ENCODE data around the gene PAQR7.
A peak's percentile ranks its signal among the peaks of the same experiment; 100 is the strongest.

Gene PAQR7

DNA sequence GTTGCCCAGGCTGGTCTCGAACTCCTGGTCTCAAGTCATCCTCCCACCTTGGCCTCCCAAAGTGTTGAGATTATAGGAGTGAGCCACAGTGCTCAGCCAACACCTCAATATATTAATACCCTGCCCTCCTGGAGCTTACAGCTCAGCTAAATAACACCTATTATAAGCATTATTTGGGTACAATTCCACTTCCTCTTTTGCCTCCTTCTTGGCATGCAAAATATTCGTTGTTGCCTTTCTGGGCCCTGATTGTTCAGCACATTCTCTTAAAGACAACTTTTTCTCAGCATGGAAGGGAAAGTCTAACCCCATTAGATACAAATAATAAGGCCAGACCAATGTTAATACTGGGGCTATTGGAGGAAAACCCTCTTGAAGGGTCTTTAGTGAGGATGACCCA is 2.8 kb downstream of the PAQR7 start:
- FAIRE-seq: no peak

GRCh38 chr1:25871704-25872494 is 3.6 kb downstream of the PAQR7 start:
- no peak for FAIRE-seq

- FAIRE-seq: no peak
Observed at GRCh38 chr1:25871086-25871703, 4.3 kb downstream of the PAQR7 start.

- FAIRE-seq: no peak
Observed at GRCh38 chr1:25870614-25871013, 4.9 kb downstream of the PAQR7 start.

- no peak for FAIRE-seq
Observed at GRCh38 chr1:25869909-25870606, 5.5 kb downstream of the PAQR7 start.

- peak; percentile 65 for FAIRE-seq
Observed at GRCh38 chr1:25867210-25867991, 8.1 kb downstream of the PAQR7 start.

DNA sequence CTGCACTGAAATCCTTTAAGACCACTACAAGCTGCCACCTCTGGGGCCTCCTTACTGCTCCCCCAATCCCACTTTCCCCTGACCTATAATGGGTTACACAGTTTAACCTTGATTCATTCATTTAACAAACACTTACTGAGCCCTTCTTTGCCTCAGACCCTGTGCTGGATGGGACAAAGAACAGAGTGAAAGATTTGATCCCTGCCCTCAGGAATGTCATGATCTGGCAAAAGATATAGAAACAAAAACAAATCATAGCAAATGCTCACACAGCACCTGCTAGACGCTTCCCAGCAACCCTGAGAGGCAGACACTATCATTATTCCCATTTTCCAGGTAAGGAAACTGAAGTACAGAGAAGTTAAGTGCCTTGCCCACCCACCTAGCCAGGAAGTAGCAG is 9.2 kb downstream of the PAQR7 start:
- FAIRE-seq: no peak

DNA sequence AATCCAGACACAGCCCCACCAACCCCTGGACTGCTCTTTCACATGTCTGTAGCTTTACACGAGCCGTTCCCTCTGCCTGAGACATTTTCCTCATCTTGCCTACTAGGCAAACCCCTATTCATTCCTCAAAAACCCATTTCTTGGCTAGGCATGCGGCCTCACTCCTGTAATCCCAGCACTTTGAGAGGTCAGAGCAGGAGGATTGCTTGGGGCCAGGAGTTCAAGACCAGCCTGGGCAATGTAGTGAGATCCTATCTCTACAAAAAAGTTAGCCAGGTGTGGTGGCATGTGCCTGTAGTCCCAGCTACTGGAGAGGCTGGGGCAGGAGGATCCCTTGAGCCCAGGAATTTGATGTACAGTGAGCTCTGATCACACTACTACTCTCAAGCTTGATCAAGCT is 11.1 kb downstream of the PAQR7 start:
- no peak for FAIRE-seq

DNA sequence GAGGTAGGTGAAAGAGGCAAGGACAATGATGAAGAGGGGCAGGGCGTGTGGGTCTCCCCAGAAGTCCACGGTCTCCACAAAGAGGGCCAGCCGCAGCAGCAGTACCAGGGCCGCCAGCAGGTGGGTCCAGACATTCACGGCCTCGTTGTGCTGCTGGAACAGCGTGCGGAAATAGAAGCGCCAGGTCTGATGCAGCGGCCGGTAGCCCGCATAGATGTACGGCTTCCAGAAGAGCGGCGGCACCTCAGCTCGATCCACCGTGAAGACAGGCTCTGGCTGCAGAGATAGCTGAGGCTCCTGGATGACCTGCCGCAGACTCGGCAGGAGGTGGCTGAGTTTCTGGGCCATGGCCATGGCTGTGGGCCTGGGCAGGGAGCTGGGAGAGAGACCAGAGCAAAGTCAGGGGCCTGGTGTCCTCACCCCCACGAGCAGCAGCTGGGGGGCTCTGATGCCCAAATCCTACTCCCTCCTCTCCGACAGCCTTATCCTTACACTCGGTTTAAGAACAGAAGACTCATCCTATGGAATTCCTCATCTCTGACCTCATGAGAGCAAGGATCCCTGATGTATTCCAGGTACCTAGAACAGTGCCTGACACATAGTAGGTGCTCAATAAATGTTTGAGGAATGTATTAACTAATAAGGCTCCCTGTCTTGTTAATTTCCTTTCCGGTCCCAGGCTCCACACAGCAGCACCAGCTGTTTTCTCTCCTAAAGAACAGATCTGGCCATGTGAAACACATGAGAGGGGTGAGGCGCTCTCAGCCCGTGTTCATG is 11.8 kb downstream of the PAQR7 start:
- no peak for FAIRE-seq

- no peak for FAIRE-seq
Observed at GRCh38 chr1:25862785-25863485, 12.6 kb downstream of the PAQR7 start.

DNA sequence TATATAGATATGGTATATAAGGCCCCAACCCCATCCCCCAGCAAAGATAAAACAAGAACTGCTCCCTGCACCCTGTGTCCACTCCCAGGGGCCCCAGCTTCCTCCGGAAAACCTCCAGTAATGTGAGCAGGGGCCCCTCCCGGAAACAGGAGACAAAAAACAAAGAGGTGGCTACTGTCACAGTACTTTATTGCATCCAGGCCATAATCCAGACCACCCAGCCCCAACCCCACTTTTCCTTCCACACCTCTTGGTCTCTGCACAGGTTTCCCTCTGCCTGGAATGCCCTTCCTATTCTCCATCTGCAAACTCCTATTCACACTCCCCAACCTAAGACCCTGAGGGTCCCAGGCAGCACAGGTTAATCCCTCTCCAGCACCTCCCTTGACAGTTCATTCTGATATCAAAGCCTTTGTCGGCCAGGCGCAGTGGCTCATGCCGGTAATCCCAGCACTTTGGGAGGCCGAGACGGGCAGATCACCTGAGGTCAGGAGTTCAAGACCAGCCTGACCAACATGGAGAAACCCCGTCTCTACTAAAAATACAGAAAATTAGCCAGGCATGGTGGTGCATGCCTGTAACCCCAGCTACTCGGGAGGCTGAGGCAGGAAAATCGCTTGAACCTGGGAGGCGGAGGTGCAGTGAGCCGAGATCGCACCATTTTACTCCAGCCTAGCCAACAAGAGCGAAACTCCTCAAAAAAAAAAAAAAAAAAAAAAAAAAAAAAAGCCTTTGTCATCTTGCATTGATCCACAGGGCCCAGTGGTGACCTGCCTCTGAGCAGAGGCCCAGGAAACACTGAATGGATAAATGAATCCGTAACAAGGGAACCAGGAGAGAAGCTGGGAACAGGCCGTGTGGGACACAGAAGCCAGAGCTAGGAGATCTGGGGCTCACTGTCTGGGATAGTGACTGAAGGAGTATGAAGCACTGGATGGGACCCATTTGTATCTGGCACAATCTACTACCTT is 13.9 kb downstream of the PAQR7 start:
- no peak for FAIRE-seq

GRCh38 chr1:25858906-25859789 is 16.4 kb downstream of the PAQR7 start, which contains the start of gene AUNIP:
Gene AUNIP, minus strand, starts transcription at chr1:25859457. Its CDS starts 100 bp downstream, at chr1:25859357.
- FAIRE-seq: no peak

DNA sequence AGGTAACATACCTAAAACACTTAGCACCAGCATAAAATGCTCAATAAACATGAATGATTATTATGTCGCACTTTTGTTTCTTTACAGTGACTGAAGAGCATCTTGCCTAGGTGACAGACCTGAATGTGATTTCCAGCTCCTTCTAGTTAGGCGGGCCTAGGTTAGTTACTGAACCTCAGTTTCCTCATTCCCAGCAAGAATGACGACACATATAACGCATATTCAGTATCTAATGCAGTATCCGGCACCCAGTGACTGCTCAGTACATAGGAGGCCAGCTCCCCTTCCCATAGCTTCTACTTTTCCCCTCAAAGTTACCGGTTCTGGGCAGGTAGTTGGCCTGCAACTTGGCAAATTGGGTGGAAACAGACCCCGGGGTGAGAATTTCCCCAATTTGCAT is 17.0 kb downstream of the PAQR7 start:
- FAIRE-seq: no peak

DNA sequence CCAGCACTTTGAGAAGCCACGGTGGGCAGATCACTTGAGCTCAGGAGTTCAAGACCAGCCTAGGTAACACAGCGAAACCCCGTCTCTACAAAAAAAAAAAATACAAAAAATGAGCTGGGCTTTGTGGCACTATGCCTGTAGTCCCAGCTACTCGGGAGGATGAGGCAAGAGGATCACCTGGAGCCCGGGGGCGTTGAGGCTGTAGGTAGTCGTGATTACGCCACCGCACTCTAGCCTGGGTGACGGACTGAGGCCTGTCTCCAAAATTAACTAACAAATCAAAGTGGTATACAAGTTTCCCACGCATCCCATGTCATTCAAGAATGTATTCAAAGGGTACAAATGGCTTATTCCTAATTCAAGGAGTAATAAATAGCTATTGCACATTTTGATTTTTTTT is 18.7 kb downstream of the PAQR7 start:
- FAIRE-seq: no peak

GRCh38 chr1:25854554-25854953 is 21.0 kb downstream of the PAQR7 start:
- FAIRE-seq: no peak

DNA sequence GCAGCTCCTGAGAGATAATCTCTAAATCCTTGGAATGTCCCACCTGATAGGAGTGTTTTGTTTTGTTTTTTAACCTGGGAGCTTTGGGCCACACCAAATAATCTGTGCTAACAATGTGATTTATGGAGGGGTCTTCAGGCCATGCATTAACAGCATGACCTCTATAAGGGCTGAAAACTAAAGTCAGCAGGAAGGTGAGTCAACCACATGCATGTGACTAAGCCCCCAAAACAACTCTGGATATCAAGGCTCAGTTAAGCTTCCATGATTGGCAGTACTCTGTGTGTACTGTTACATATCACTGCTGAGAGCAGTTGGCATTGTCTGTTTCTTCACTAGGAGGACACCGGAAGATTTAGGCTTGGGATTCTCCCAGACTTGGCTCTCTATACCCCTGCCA is 27.0 kb downstream of the PAQR7 start:
- no peak for FAIRE-seq

DNA sequence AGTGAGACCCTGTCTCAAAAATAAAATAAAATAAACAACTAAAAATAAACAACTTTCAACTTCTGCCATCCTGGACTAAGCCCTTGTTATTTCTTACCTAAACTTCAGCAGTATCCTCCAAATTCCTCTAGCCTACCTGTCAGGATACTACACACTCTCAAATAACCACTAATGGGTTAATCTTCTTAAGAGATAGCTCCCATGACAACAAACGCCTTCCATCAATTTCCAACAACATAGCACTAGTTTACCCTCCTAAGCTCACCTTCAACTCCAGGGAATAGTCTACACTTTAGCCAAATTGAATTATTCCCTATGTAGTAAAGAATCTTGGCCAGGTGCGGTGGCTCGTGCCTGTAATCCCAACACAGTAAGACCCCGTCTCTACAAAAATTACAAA is 27.6 kb downstream of the PAQR7 start:
- FAIRE-seq: no peak

GRCh38 chr1:25845664-25846063 is 29.8 kb downstream of the PAQR7 start:
- no peak for FAIRE-seq

Measured in islet of Langerhans (tissue), 1 donor.